Measurements from ENCODE around the gene TTF1. TPM values are rescaled to one million over a fixed set of nuclear protein-coding genes. Genes with fewer than 3 reads are reported as not detected.
A peak's percentile ranks its signal among the peaks of the same experiment; 100 is the strongest.

TTF1 gene
- 10 to 100 TPM in 1 of 4 donors, 1 to 10 TPM in 3; 7.7 to 19.7 (median 9.1) TPM for total RNA-seq

DNA sequence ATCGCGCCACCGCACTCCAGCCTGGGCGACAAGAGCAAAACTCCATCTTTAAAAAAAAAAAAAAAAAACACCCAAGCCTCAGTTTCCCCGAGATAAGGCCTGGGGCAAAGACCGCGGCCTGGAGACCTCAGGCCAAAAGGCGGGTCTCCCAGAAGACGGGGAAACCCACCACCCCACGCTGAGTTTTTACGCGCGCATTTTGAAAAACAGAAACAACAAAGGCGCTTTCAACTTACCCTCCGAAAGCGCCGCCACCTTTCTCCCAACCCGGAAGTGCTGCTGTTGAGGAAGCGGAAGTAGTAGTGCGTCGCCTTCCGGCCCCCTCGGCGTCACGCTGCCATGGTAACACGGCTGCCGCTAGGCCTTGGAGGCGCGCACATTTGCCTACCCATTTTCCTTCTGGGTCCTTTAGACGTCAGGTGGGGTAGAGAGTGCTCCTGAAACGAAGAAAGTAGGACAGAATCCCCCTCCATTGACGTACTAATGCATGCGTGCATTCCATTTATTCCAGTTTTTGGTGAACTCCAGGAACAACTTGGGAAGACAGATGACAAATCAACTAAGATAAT, at the start of gene TTF1:
TSS of gene TTF1 (minus strand) at position 287 of the 569 bp plus-strand sequence. CDS start 4,019 bp downstream, outside the sequence.
- peaks cover 15% of the 10 kb centered on the region for H3K36me3 ChIP-seq
- H3K27me3 ChIP-seq: peaks cover 18% of the 10 kb centered on the region
- no peaks in the 10 kb centered on the region for H3K9me3 ChIP-seq
- TF ChIP-seq POLR2AphosphoS5 (IDR thresholded peaks at IDR 0.05) (peak in 2 of 3 donors; percentile 33 to 76), EP300 (IDR thresholded peaks at IDR 0.05) (no peak)
- peak; percentile 92 to 93 for DNase-seq (ENCODE audit: low spot score in 2 of 2)
- peak within 1 kb of the TSS; percentile 86 for H3K4me3 ChIP-seq
- 2% methylated on average over 33 of the region's 33 CpGs for WGBS
- no peak within 1 kb of the TSS for H3K27ac ChIP-seq
- peaks cover 49% of the 10 kb centered on the region for H3K4me1 ChIP-seq

DNA sequence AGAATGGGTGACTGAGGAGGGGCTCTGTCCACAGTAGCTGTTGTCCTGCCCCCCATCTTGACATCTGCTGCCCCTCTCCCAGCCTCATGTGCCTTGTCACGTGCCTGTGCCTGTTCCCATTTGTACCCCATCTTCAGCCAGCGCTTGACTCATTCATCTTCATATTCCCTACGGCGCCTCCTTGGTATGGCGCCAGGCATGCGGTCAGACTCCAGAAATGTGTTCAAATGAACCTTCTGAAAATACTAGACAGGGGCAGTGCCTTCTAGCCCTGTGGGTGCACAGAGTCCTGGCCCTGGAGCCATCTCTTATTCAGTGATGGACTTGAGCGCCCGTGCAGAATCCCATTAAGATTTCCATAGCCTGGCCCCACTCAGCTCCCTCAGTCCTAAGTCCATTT, 49.6 kb upstream of the TTF1 start:
- DNase-seq (ENCODE audit: low spot score in 2 of 2): no peak
- Histone ChIP-seq H3K9me3 (no peaks in the 10 kb centered on the region), H3K4me3 (no peak overlapping the region), H3K4me1 (peaks cover 6% of the 10 kb centered on the region), H3K36me3 (no peaks in the 10 kb centered on the region), H3K27ac (no peak overlapping the region), H3K27me3 (peaks cover 57% of the 10 kb centered on the region)
- WGBS: 72% methylated on average over 8 of the region's 8 CpGs
- no peak for TF ChIP-seq EP300 (IDR thresholded peaks at IDR 0.05)
- no peak for TF ChIP-seq POLR2AphosphoS5 (IDR thresholded peaks at IDR 0.05)
- TF ChIP-seq, protein P1, sequence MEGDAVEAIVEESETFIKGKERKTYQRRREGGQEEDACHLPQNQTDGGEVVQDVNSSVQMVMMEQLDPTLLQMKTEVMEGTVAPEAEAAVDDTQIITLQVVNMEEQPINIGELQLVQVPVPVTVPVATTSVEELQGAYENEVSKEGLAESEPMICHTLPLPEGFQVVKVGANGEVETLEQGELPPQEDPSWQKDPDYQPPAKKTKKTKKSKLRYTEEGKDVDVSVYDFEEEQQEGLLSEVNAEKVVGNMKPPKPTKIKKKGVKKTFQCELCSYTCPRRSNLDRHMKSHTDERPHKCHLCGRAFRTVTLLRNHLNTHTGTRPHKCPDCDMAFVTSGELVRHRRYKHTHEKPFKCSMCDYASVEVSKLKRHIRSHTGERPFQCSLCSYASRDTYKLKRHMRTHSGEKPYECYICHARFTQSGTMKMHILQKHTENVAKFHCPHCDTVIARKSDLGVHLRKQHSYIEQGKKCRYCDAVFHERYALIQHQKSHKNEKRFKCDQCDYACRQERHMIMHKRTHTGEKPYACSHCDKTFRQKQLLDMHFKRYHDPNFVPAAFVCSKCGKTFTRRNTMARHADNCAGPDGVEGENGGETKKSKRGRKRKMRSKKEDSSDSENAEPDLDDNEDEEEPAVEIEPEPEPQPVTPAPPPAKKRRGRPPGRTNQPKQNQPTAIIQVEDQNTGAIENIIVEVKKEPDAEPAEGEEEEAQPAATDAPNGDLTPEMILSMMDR (IDR thresholded peaks at IDR 0.05): no peak
- TF ChIP-seq POLR2A (IDR thresholded peaks at IDR 0.05): no peak

- no peak overlapping the region for H3K27ac ChIP-seq
- H3K9me3 ChIP-seq: no peaks in the 10 kb centered on the region
- no peaks in the 10 kb centered on the region for H3K36me3 ChIP-seq
- DNase-seq (ENCODE audit: low spot score in 2 of 2): no peak
- peaks cover 30% of the 10 kb centered on the region for H3K27me3 ChIP-seq
- H3K4me3 ChIP-seq: no peak overlapping the region
- WGBS: 85% methylated on average over 10 of the region's 10 CpGs
- no peaks in the 10 kb centered on the region for H3K4me1 ChIP-seq
- TF ChIP-seq EP300 (IDR thresholded peaks at IDR 0.05): no peak
- TF ChIP-seq, protein P1 (IDR thresholded peaks at IDR 0.05): no peak
- TF ChIP-seq POLR2A (IDR thresholded peaks at IDR 0.05): no peak
- no peak for TF ChIP-seq POLR2AphosphoS5 (IDR thresholded peaks at IDR 0.05)
Observed at GRCh38 chr9:132451276-132451675, 44.6 kb upstream of the TTF1 start.

DNA sequence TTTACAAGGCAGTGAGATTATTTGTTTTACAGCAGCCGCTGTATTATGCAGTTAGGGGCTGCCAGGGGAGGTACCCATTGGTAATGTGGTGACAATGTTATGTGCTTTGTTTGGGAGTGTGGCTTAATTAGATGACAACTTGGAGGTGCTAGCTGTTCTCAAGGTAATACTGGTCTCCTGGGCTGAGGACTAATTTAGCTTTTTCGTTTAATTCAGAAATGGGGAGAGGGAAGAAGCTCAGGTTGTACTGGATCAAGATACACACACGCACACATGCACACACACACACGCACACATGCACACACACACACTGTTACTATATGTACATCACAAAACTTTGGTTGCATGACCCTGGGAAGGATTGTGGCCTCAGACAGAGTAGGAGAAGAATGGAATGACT, 41.3 kb upstream of the TTF1 start:
- H3K4me3 ChIP-seq: no peak overlapping the region
- DNase-seq (ENCODE audit: low spot score in 2 of 2): no peak
- WGBS: 91% methylated on average over 4 of the region's 4 CpGs
- no peaks in the 10 kb centered on the region for H3K36me3 ChIP-seq
- no peaks in the 10 kb centered on the region for H3K4me1 ChIP-seq
- no peak overlapping the region for H3K27ac ChIP-seq
- no peak for TF ChIP-seq EP300 (IDR thresholded peaks at IDR 0.05)
- no peak for TF ChIP-seq POLR2AphosphoS5 (IDR thresholded peaks at IDR 0.05)
- TF ChIP-seq, protein P1 (IDR thresholded peaks at IDR 0.05): no peak
- TF ChIP-seq POLR2A (IDR thresholded peaks at IDR 0.05): no peak
- H3K9me3 ChIP-seq: no peaks in the 10 kb centered on the region
- peaks cover 39% of the 10 kb centered on the region for H3K27me3 ChIP-seq

GRCh38 chr9:132447346-132447745, 40.7 kb upstream of the TTF1 start:
- no peak for DNase-seq (ENCODE audit: low spot score in 2 of 2)
- H3K4me3 ChIP-seq: no peak overlapping the region
- H3K9me3 ChIP-seq: no peaks in the 10 kb centered on the region
- H3K4me1 ChIP-seq: no peaks in the 10 kb centered on the region
- WGBS: 62% methylated on average over 20 of the region's 20 CpGs
- H3K27ac ChIP-seq: no peak overlapping the region
- peaks cover 37% of the 10 kb centered on the region for H3K27me3 ChIP-seq
- TF ChIP-seq POLR2AphosphoS5 (IDR thresholded peaks at IDR 0.05) (no peak), EP300 (IDR thresholded peaks at IDR 0.05) (no peak), POLR2A (IDR thresholded peaks at IDR 0.05) (no peak)
- TF ChIP-seq, protein P1 (IDR thresholded peaks at IDR 0.05): no peak
- H3K36me3 ChIP-seq: no peaks in the 10 kb centered on the region
